ENCODE data around the gene ATP6V1G3. TPM values are rescaled to one million over a fixed set of nuclear protein-coding genes. Genes with fewer than 3 reads are reported as not detected.

ATP6V1G3 gene
- total and polyA plus RNA-seq, 2 of the 4 experiments (the other 2 are of a cell fraction): not detected

- Histone ChIP-seq H3K4me2 (ENCODE audit: low read depth, low read length) (no peak overlapping the region), H2AFZ (replicated peaks; ENCODE audit: low read length, poor library complexity) (no peak overlapping the region), H3K18ac (ENCODE audit: low read depth, low read length) (no peak overlapping the region), H4K8ac (ENCODE audit: low read depth in 2 of 2, low read length in 2 of 2) (no peak overlapping the region), H3K23ac (ENCODE audit: low read depth, low read length) (no peak overlapping the region), H3K27ac (ENCODE audit: insufficient read depth, low read length) (no peak overlapping the region), H2BK15ac (ENCODE audit: low read depth, low read length) (no peak overlapping the region), H3K4me3 (ENCODE audit: insufficient read depth, low read depth, low read length) (no peak overlapping the region), H3K4me1 (ENCODE audit: control insufficient read depth, insufficient read depth, low read length) (no peaks in the 10 kb centered on the region), H2AK5ac (ENCODE audit: low read depth, low read length) (no peak overlapping the region), H3K9me1 (ENCODE audit: insufficient read depth, low read length) (no peaks in the 10 kb centered on the region), H2BK120ac (ENCODE audit: low read depth, low read length) (no peak overlapping the region), H2BK5ac (ENCODE audit: low read depth, low read length, poor library complexity, severe bottlenecking) (no peak overlapping the region), H2AK9ac (replicated peaks; ENCODE audit: low read depth, low read length, poor library complexity) (no peak overlapping the region), H3K9ac (ENCODE audit: low read depth, low read length) (no peak overlapping the region), H4K20me1 (ENCODE audit: insufficient read depth, low read length) (no peaks in the 10 kb centered on the region), H3K27me3 (ENCODE audit: control insufficient read depth, insufficient read depth, low read length) (no peaks in the 10 kb centered on the region), H3K4ac (ENCODE audit: low read depth, low read length) (no peak overlapping the region), H3K79me1 (ENCODE audit: low read depth in 1 of 2, low read length in 2 of 2) (no peaks in the 10 kb centered on the region), H2BK20ac (ENCODE audit: low read depth, low read length) (no peak overlapping the region), H3K14ac (replicated peaks; ENCODE audit: low read depth, low read length) (no peak overlapping the region), H3K56ac (ENCODE audit: extremely low read depth, insufficient read depth, low read length) (no peak overlapping the region), H3K36me3 (ENCODE audit: control insufficient read depth, insufficient read depth, low read length) (no peaks in the 10 kb centered on the region), H4K91ac (ENCODE audit: insufficient read depth, low read depth, low read length) (no peak overlapping the region), H4K5ac (ENCODE audit: low read depth, low read length) (no peak overlapping the region), H3K9me3 (ENCODE audit: control insufficient read depth, insufficient read depth, low read length) (no peaks in the 10 kb centered on the region)
- no peak for ATAC-seq (ENCODE audit: low read depth)
- in situ Hi-C loops (cut with MboI; ENCODE audit: low sequenced_read_pairs): no loop called here
- ChIA-PET CTCF (no interaction called here), POLR2A (ENCODE audit: unreplicated experiment) (no interaction called here)
- intact Hi-C loops (cut with micrococcal nuclease): no loop called here
- TF ChIP-seq SMC3 (IDR thresholded peaks at IDR 0.05; ENCODE audit: low read depth, low read length): no peak
- TF ChIP-seq CEBPB (IDR thresholded peaks at IDR 0.05; ENCODE audit: low read depth, low read length): no peak
- TF ChIP-seq MAFK (IDR thresholded peaks at IDR 0.05; ENCODE audit: low read depth, low read length): no peak
- TF ChIP-seq CTCF (conservative IDR thresholded peaks at IDR 0.05; ENCODE audit: low read depth, low read length): no peak
- no peak for TF ChIP-seq NFE2L2 (IDR thresholded peaks at IDR 0.05; ENCODE audit: low read depth, low read length)
- no peak for TF ChIP-seq RFX5 (IDR thresholded peaks at IDR 0.05; ENCODE audit: low read depth, low read length)
- no peak for TF ChIP-seq USF2 (IDR thresholded peaks at IDR 0.05; ENCODE audit: low read depth, low read length)
- no peak for TF ChIP-seq RCOR1 (IDR thresholded peaks at IDR 0.05; ENCODE audit: insufficient replicate concordance, low read length)
- TF ChIP-seq FOS (IDR thresholded peaks at IDR 0.05; ENCODE audit: low read depth, low read length): no peak
- no peak for TF ChIP-seq BHLHE40 (IDR thresholded peaks at IDR 0.05; ENCODE audit: low read depth, low read length)
- TF ChIP-seq CHD1 (IDR thresholded peaks at IDR 0.05; ENCODE audit: low read depth, low read length): no peak
- no peak for TF ChIP-seq MXI1 (IDR thresholded peaks at IDR 0.05; ENCODE audit: borderline replicate concordance, low read depth, low read length)
- TF ChIP-seq RAD21 (IDR thresholded peaks at IDR 0.05; ENCODE audit: low read length): no peak
- dilution Hi-C loops (cut with HindIII; ENCODE audit: low sequenced_read_pairs, unreplicated experiment): no loop called here
- no TSS peak for BruUV-seq (replicated peaks)
- no peak for DNase-seq
Measured at GRCh38 chr1:198535631-198536030, 4.8 kb downstream of the ATP6V1G3 start.

Data from IMR-90 (cell line).